ENCODE results near the gene PROB1. TPM values are rescaled to one million over a fixed set of nuclear protein-coding genes. Genes with fewer than 3 reads are reported as not detected.

Gene PROB1
- total RNA-seq, 1 experiment from 2014 or later, result 3.4 TPM

- peaks cover 3 to 62% (median 46%) of the 10 kb centered on the region in 3 experiments for H3K36me3 Mint-ChIP-seq (ENCODE audit: insufficient read depth in 1 of 3, low read depth in 3 of 3)
- H3K4me3 Mint-ChIP-seq, result no peak overlapping the region
- Histone ChIP-seq H3K4me1 (ENCODE audit: insufficient read depth, low read length) (no peaks in the 10 kb centered on the region), H2BK120ac (ENCODE audit: low read depth, low read length, poor library complexity, severe bottlenecking) (no peak overlapping the region), H3K9ac (ENCODE audit: extremely low read depth, insufficient read length, low read length) (no peak overlapping the region), H3K14ac (ENCODE audit: insufficient read depth, low read length) (no peak overlapping the region), H3K9me3 (ENCODE audit: control insufficient read depth, low read depth, low read length) (no peaks in the 10 kb centered on the region), H3K4me2 (ENCODE audit: insufficient read depth, insufficient read length, low read length) (no peak overlapping the region), H3K4ac (ENCODE audit: low read depth, low read length) (no peak overlapping the region), H3K18ac (ENCODE audit: insufficient read length, low read depth, low read length) (no peak overlapping the region), H3K79me2 (ENCODE audit: insufficient read depth, low read length) (no peaks in the 10 kb centered on the region), H4K20me1 (ENCODE audit: control insufficient read depth, insufficient read depth, insufficient read length) (no peaks in the 10 kb centered on the region), H3K23me2 (ENCODE audit: insufficient read length, low read depth, low read length, poor library complexity, severe bottlenecking) (no peaks in the 10 kb centered on the region), H3T11ph (ENCODE audit: low read length) (no peak overlapping the region), H2BK15ac (ENCODE audit: low read depth, low read length) (no peak overlapping the region), H2BK20ac (ENCODE audit: low read depth, low read length, poor library complexity, severe bottlenecking) (no peak overlapping the region), H2AFZ (ENCODE audit: low read length) (no peak overlapping the region), H2BK5ac (ENCODE audit: insufficient read length, low read length) (no peak overlapping the region), H3K23ac (ENCODE audit: insufficient read length, low read depth, low read length) (no peak overlapping the region), H4K91ac (ENCODE audit: insufficient read length, low read depth, low read length) (no peak overlapping the region), H3K27me3 (ENCODE audit: insufficient read depth, low read length) (no peaks in the 10 kb centered on the region), H3K27ac (ENCODE audit: insufficient read length, low read depth, low read length) (no peak overlapping the region), H4K8ac (replicated peaks; ENCODE audit: insufficient read length, low read depth, low read length) (no peak overlapping the region), H3K79me1 (ENCODE audit: insufficient read depth, low read depth, low read length, poor library complexity, severe bottlenecking) (no peaks in the 10 kb centered on the region), H2BK12ac (ENCODE audit: insufficient read length, low read depth, low read length) (no peak overlapping the region), H4K5ac (ENCODE audit: insufficient read length, low read depth, low read length) (no peak overlapping the region), H2AK5ac (ENCODE audit: insufficient read length, low read length) (no peak overlapping the region), H3K56ac (ENCODE audit: insufficient read length, low read depth, low read length) (no peak overlapping the region)
- WGBS (ENCODE audit: extremely low coverage, insufficient read length, low lambda C conversion rate), result no CpG with 5 or more reads among the region's 5 CpGs
- peak; percentile 39 for DNase-seq
- H3K4me1 Mint-ChIP-seq, result peaks cover 15 to 25% of the 10 kb centered on the region in 2 experiments
- no peaks in the 10 kb centered on the region for H3K9me3 Mint-ChIP-seq
- TF ChIP-seq CTCF (conservative IDR thresholded peaks at IDR 0.05), result peak; percentile 94
- H3K27me3 Mint-ChIP-seq (ENCODE audit: low read depth), result peaks cover 1% of the 10 kb centered on the region
- H3K27ac Mint-ChIP-seq, result no peak overlapping the region; a peak in 1 of 7 replicates
Measured at GRCh38 chr5:139422307-139422893, 27.5 kb upstream of the PROB1 start.
